Stimulated activated CD4-positive, alpha-beta T cell treated with anti-CD3 and anti-CD28 coated beads, Interleukin-4, amount 100 ng/mL, for 48 hours (primary cell): ENCODE results near the gene MEF2D.

Experiments
- DNase-seq, 2 donors: peaks; one replicate each; pipeline ENCODE4 v3.0.0-alpha.2; 2020; ENCODE audit warnings: low read depth in 2 of 2

Gene MEF2D

GRCh38 chr1:156500543-156500792 lies at the start of gene MEF2D:
MEF2D (minus strand) TSS chr1:156500775; CDS start chr1:156483292, 17,483 bp downstream.
- no peak for DNase-seq

- DNase-seq, result no peak
Measured at GRCh38 chr1:156550346-156550745, 49.8 kb upstream of the MEF2D start.

GRCh38 chr1:156549831-156550230 lies 49.3 kb upstream of the MEF2D start:
- no peak for DNase-seq

GRCh38 chr1:156549390-156549789 lies 48.8 kb upstream of the MEF2D start:
- DNase-seq, result no peak

GRCh38 chr1:156547982-156548381 lies 47.4 kb upstream of the MEF2D start:
- no peak for DNase-seq

- no peak for DNase-seq
Measured at GRCh38 chr1:156547434-156547833, 46.9 kb upstream of the MEF2D start.

GRCh38 chr1:156546267-156546666 lies 45.7 kb upstream of the MEF2D start:
- no peak for DNase-seq

GRCh38 chr1:156544592-156545102 lies 44.1 kb upstream of the MEF2D start:
- DNase-seq, result no peak

- no peak for DNase-seq
Measured at GRCh38 chr1:156543066-156543465, 42.5 kb upstream of the MEF2D start.

GRCh38 chr1:156540955-156541354 lies 40.4 kb upstream of the MEF2D start:
- DNase-seq, result no peak

GRCh38 chr1:156539818-156540355 lies 39.3 kb upstream of the MEF2D start:
- DNase-seq, result no peak

GRCh38 chr1:156538711-156539440 lies 38.3 kb upstream of the MEF2D start:
- DNase-seq, result no peak

- DNase-seq, result no peak
Measured at GRCh38 chr1:156537027-156537426, 36.5 kb upstream of the MEF2D start.

- DNase-seq, result no peak
Measured at GRCh38 chr1:156534424-156535060, 34.0 kb upstream of the MEF2D start.

- DNase-seq, result no peak
Measured at GRCh38 chr1:156533568-156534220, 33.1 kb upstream of the MEF2D start.

- DNase-seq, result no peak
Measured at GRCh38 chr1:156532374-156532773, 31.8 kb upstream of the MEF2D start.

GRCh38 chr1:156530006-156530405 lies 29.4 kb upstream of the MEF2D start:
- no peak for DNase-seq

GRCh38 chr1:156528875-156529425 lies 28.4 kb upstream of the MEF2D start:
- no peak for DNase-seq

- no peak for DNase-seq
Measured at GRCh38 chr1:156528231-156528630, 27.7 kb upstream of the MEF2D start.

GRCh38 chr1:156527584-156527983 lies 27.0 kb upstream of the MEF2D start:
- DNase-seq, result no peak

- no peak for DNase-seq
Measured at GRCh38 chr1:156525856-156526489, 25.4 kb upstream of the MEF2D start.

- no peak for DNase-seq
Measured at GRCh38 chr1:156525071-156525501, 24.5 kb upstream of the MEF2D start.
